ENCODE measurements around the gene RSPH3. TPM values are rescaled to one million over a fixed set of nuclear protein-coding genes. Genes with fewer than 3 reads are reported as not detected.

RSPH3 gene
- polyA plus RNA-seq, 1 donor from 2014 or later = 3.5 TPM

GRCh38 chr6:158938220-158938619 is 61.8 kb downstream of the RSPH3 start:
- TF ChIP-seq REST (IDR thresholded peaks at IDR 0.05; ENCODE audit: borderline replicate concordance) (no peak), SMC3 (conservative IDR thresholded peaks at IDR 0.05; ENCODE audit: poor library complexity) (no peak), POLR2AphosphoS5 (IDR thresholded peaks at IDR 0.05) (no peak), EZH2 (IDR thresholded peaks at IDR 0.05; ENCODE audit: borderline replicate concordance, insufficient read depth, low read length, poor library complexity, severe bottlenecking) (no peak), TAF1 (IDR thresholded peaks at IDR 0.05; ENCODE audit: low read depth) (no peak), CTCF (IDR thresholded peaks at IDR 0.05; ENCODE audit: poor library complexity, severe bottlenecking) (no peak), RAD21 (conservative IDR thresholded peaks at IDR 0.05) (no peak), EP300 (conservative IDR thresholded peaks at IDR 0.05; ENCODE audit: poor library complexity, severe bottlenecking) (no peak), MXI1 (conservative IDR thresholded peaks at IDR 0.05; ENCODE audit: poor library complexity, severe bottlenecking) (no peak)
- Histone ChIP-seq H3K4me2 (ENCODE audit: low read length) (no peak overlapping the region), H3K27ac (ENCODE audit: low read length) (no peak overlapping the region), H4K20me1 (ENCODE audit: insufficient read depth) (no peaks in the 10 kb centered on the region), H2AFZ (ENCODE audit: low read depth, low read length) (no peak overlapping the region), H3K9me2 (ENCODE audit: insufficient read depth, low read length) (no peaks in the 10 kb centered on the region), H3K79me2 (replicated peaks; ENCODE audit: insufficient read depth, low read length) (no peaks in the 10 kb centered on the region), H3K27me3 (ENCODE audit: insufficient read depth, low read depth, low read length) (no peaks in the 10 kb centered on the region), H3K9ac (ENCODE audit: low read length) (no peak overlapping the region), H3F3A (ENCODE audit: insufficient read depth, low read length, poor library complexity, severe bottlenecking) (no peaks in the 10 kb centered on the region), H3K4me3 (ENCODE audit: low read length) (no peak overlapping the region), H3K9me3 (ENCODE audit: low read length) (no peaks in the 10 kb centered on the region), H3K36me3 (ENCODE audit: insufficient read depth, low read length) (no peaks in the 10 kb centered on the region)

GRCh38 chr6:158934157-158934556 is 65.8 kb downstream of the RSPH3 start:
- no peaks in the 10 kb centered on the region for H3K9me2 ChIP-seq (ENCODE audit: insufficient read depth, low read length)
- no peak overlapping the region for H2AFZ ChIP-seq (ENCODE audit: low read depth, low read length)
- TF ChIP-seq SMC3 (conservative IDR thresholded peaks at IDR 0.05; ENCODE audit: poor library complexity) (no peak), POLR2AphosphoS5 (IDR thresholded peaks at IDR 0.05) (no peak), MXI1 (conservative IDR thresholded peaks at IDR 0.05; ENCODE audit: poor library complexity, severe bottlenecking) (no peak), REST (IDR thresholded peaks at IDR 0.05; ENCODE audit: borderline replicate concordance) (no peak), EZH2 (IDR thresholded peaks at IDR 0.05; ENCODE audit: borderline replicate concordance, insufficient read depth, low read length, poor library complexity, severe bottlenecking) (no peak), CTCF (IDR thresholded peaks at IDR 0.05; ENCODE audit: poor library complexity, severe bottlenecking) (no peak), EP300 (conservative IDR thresholded peaks at IDR 0.05; ENCODE audit: poor library complexity, severe bottlenecking) (no peak), TAF1 (IDR thresholded peaks at IDR 0.05; ENCODE audit: low read depth) (no peak), RAD21 (conservative IDR thresholded peaks at IDR 0.05) (no peak)
- no peaks in the 10 kb centered on the region for H4K20me1 ChIP-seq (ENCODE audit: insufficient read depth)
- no peak overlapping the region for H3K4me3 ChIP-seq (ENCODE audit: low read length)
- no peaks in the 10 kb centered on the region for H3K27me3 ChIP-seq (ENCODE audit: insufficient read depth, low read depth, low read length)
- H3K79me2 ChIP-seq (replicated peaks; ENCODE audit: insufficient read depth, low read length) = no peaks in the 10 kb centered on the region
- H3K36me3 ChIP-seq (ENCODE audit: insufficient read depth, low read length) = no peaks in the 10 kb centered on the region
- no peaks in the 10 kb centered on the region for H3K9me3 ChIP-seq (ENCODE audit: low read length)
- no peak overlapping the region for H3K4me2 ChIP-seq (ENCODE audit: low read length)
- H3F3A ChIP-seq (ENCODE audit: insufficient read depth, low read length, poor library complexity, severe bottlenecking) = no peaks in the 10 kb centered on the region
- H3K9ac ChIP-seq (ENCODE audit: low read length) = no peak overlapping the region
- no peak overlapping the region for H3K27ac ChIP-seq (ENCODE audit: low read length)

Data from neural cell (in vitro differentiated cells).